Measurements from ENCODE around the gene KRT85.

KRT85 gene

DNA sequence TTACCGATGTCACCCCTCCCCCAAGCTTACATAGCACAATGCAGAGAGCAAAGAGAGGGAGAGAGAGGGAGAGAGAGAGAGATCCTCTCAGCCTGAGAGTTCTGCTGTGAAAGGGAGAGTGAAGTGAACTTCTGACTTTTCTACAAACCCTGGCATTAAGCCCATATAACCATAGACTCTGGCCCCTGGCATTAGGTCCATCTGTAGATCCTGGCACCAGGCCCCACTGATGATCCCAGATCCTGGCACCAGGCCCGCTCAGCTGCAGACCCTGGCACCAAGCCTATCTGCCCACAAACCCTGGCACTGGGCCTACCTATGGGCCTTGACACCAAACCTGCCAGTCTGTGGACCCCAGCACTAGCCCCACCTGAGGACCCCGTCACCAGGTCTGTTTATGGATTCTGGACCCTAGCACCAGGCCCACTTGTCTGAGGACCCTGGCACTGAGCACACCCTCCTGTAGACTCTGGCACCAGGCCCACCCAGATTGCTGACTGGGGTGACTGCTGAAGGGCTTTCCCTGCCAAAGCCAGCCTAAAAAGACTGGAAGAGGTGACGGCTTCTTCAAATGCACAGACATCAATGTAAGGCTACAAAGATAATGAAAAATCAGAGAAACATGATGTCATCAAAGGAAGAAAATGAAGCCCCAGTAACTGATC lies 31.6 kb downstream of the KRT85 start:
- H3K27ac ChIP-seq (ENCODE audit: low read depth, low read length), result no peak overlapping the region
- DNase-seq, result no peak
- no peak overlapping the region for H2AK5ac ChIP-seq (ENCODE audit: low read length)
- no peak overlapping the region for H4K8ac ChIP-seq (ENCODE audit: low read depth, low read length)
- no peaks in the 10 kb centered on the region for H3K79me2 ChIP-seq (ENCODE audit: control insufficient read depth, insufficient read depth, low read length, poor library complexity)
- H3K79me1 ChIP-seq (ENCODE audit: low read length), result no peaks in the 10 kb centered on the region
- H3K9ac ChIP-seq (ENCODE audit: low read length), result no peak overlapping the region
- no peak overlapping the region for H3K4ac ChIP-seq (ENCODE audit: low read depth, low read length)
- H3K4me2 ChIP-seq (ENCODE audit: low read length), result no peak overlapping the region
- peaks cover 3% of the 10 kb centered on the region for H3K9me3 ChIP-seq (ENCODE audit: insufficient read depth, low read depth, low read length)
- no peak overlapping the region for H2AFZ ChIP-seq (ENCODE audit: insufficient read depth, low read length, poor library complexity)
- H3K4me3 ChIP-seq (ENCODE audit: low read depth, low read length), result no peak overlapping the region
- H3K36me3 ChIP-seq (ENCODE audit: control insufficient read depth in 1 of 2, insufficient read depth in 2 of 2, low read length in 2 of 2), result no peaks in the 10 kb centered on the region
- no peak overlapping the region for H4K12ac ChIP-seq (ENCODE audit: low read depth, low read length)
- no peak overlapping the region for H4K91ac ChIP-seq (ENCODE audit: low read depth, low read length)
- no CpG with 5 or more reads among the region's 4 CpGs for WGBS (ENCODE audit: extremely low coverage, insufficient coverage, insufficient read length)
- H3K14ac ChIP-seq (ENCODE audit: low read length), result no peak overlapping the region
- H3K23ac ChIP-seq (ENCODE audit: low read length), result no peak overlapping the region
- H3K4me1 ChIP-seq (ENCODE audit: control insufficient read depth in 1 of 2, insufficient read depth in 2 of 2, low read length in 2 of 2), result peaks cover 3 to 4% of the 10 kb centered on the region in 2 experiments
- no peaks in the 10 kb centered on the region for H3K27me3 ChIP-seq (ENCODE audit: insufficient read depth, low read length)
- no peak overlapping the region for H3K18ac ChIP-seq (ENCODE audit: low read length)
- no peak overlapping the region for H2BK120ac ChIP-seq (ENCODE audit: insufficient read depth, low read length, poor library complexity)
- no peak overlapping the region for H2BK12ac ChIP-seq (ENCODE audit: low read length)
- H2BK5ac ChIP-seq (ENCODE audit: low read depth, low read length, poor library complexity), result no peak overlapping the region

DNA sequence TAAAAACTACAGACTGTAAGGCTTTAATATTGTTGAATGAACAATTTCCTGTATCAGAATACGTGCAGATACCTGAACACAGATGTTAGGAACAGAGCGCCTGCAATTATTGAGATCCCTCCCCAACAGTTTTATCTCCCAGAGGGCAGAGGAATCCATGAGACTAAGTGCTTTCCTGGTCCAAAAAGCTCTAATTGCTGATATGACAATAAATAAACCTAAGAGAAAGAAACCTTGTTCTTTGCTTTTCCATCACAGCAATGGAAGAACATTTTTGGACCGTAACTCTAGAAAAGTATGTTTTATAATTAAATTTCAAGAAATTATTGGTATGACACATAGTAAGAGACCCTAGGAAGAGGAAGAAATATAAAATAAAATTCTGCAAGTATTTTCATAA lies 33.1 kb downstream of the KRT85 start:
- DNase-seq, result no peak
- Histone ChIP-seq H3K4me1 (ENCODE audit: control insufficient read depth in 1 of 2, insufficient read depth in 2 of 2, low read length in 2 of 2) (peaks cover 3 to 4% of the 10 kb centered on the region in 2 experiments), H3K79me2 (ENCODE audit: control insufficient read depth, insufficient read depth, low read length, poor library complexity) (no peaks in the 10 kb centered on the region), H3K4ac (ENCODE audit: low read depth, low read length) (no peak overlapping the region), H2BK5ac (ENCODE audit: low read depth, low read length, poor library complexity) (no peak overlapping the region), H3K36me3 (ENCODE audit: control insufficient read depth in 1 of 2, insufficient read depth in 2 of 2, low read length in 2 of 2) (no peaks in the 10 kb centered on the region), H3K9me3 (ENCODE audit: insufficient read depth, low read depth, low read length) (peaks cover 3% of the 10 kb centered on the region), H3K14ac (ENCODE audit: low read length) (no peak overlapping the region), H3K79me1 (ENCODE audit: low read length) (no peaks in the 10 kb centered on the region), H3K9ac (ENCODE audit: low read length) (no peak overlapping the region), H4K8ac (ENCODE audit: low read depth, low read length) (no peak overlapping the region), H3K4me3 (ENCODE audit: low read depth, low read length) (no peak overlapping the region), H3K23ac (ENCODE audit: low read length) (no peak overlapping the region), H2BK12ac (ENCODE audit: low read length) (no peak overlapping the region), H2AK5ac (ENCODE audit: low read length) (no peak overlapping the region), H3K27me3 (ENCODE audit: insufficient read depth, low read length) (no peaks in the 10 kb centered on the region), H2BK120ac (ENCODE audit: insufficient read depth, low read length, poor library complexity) (no peak overlapping the region), H3K4me2 (ENCODE audit: low read length) (no peak overlapping the region), H4K91ac (ENCODE audit: low read depth, low read length) (no peak overlapping the region), H4K12ac (ENCODE audit: low read depth, low read length) (no peak overlapping the region), H3K18ac (ENCODE audit: low read length) (no peak overlapping the region), H2AFZ (ENCODE audit: insufficient read depth, low read length, poor library complexity) (no peak overlapping the region), H3K27ac (ENCODE audit: low read depth, low read length) (no peak overlapping the region)
- no CpG with 5 or more reads among the region's 3 CpGs for WGBS (ENCODE audit: extremely low coverage, insufficient coverage, insufficient read length)

DNA sequence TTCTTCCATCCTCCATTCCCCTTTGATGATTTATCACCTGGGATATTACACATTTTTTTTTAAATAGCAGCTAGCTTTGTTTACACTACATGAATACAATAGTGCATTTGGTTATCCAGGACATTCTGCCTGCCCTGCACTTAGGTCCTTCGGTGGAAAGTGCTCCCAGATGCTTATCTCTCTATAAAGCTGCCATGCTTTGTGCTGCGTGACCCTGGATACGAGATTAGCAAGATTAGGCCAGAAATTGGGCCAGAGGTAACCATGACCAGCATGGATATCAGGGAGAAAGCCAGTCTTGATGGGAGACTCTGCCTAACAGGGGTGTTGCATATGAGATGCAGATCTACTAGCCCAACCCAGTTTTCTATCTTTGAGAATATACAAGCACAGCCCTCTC lies 34.0 kb downstream of the KRT85 start:
- peaks cover 3% of the 10 kb centered on the region for H3K9me3 ChIP-seq (ENCODE audit: insufficient read depth, low read depth, low read length)
- H4K8ac ChIP-seq (ENCODE audit: low read depth, low read length), result no peak overlapping the region
- no peak overlapping the region for H3K4me3 ChIP-seq (ENCODE audit: low read depth, low read length)
- H3K18ac ChIP-seq (ENCODE audit: low read length), result no peak overlapping the region
- no peak overlapping the region for H3K4me2 ChIP-seq (ENCODE audit: low read length)
- H3K14ac ChIP-seq (ENCODE audit: low read length), result no peak overlapping the region
- H3K79me1 ChIP-seq (ENCODE audit: low read length), result no peaks in the 10 kb centered on the region
- no peak overlapping the region for H2BK12ac ChIP-seq (ENCODE audit: low read length)
- H2AK5ac ChIP-seq (ENCODE audit: low read length), result no peak overlapping the region
- H2BK120ac ChIP-seq (ENCODE audit: insufficient read depth, low read length, poor library complexity), result no peak overlapping the region
- no peak overlapping the region for H4K12ac ChIP-seq (ENCODE audit: low read depth, low read length)
- no peak overlapping the region for H3K27ac ChIP-seq (ENCODE audit: low read depth, low read length)
- no peak overlapping the region for H3K23ac ChIP-seq (ENCODE audit: low read length)
- no peak for DNase-seq
- no peak overlapping the region for H3K4ac ChIP-seq (ENCODE audit: low read depth, low read length)
- peaks cover 3 to 4% of the 10 kb centered on the region in 2 experiments for H3K4me1 ChIP-seq (ENCODE audit: control insufficient read depth in 1 of 2, insufficient read depth in 2 of 2, low read length in 2 of 2)
- no peaks in the 10 kb centered on the region for H3K36me3 ChIP-seq (ENCODE audit: control insufficient read depth in 1 of 2, insufficient read depth in 2 of 2, low read length in 2 of 2)
- no peaks in the 10 kb centered on the region for H3K79me2 ChIP-seq (ENCODE audit: control insufficient read depth, insufficient read depth, low read length, poor library complexity)
- no peak overlapping the region for H4K91ac ChIP-seq (ENCODE audit: low read depth, low read length)
- no peaks in the 10 kb centered on the region for H3K27me3 ChIP-seq (ENCODE audit: insufficient read depth, low read length)
- H2BK5ac ChIP-seq (ENCODE audit: low read depth, low read length, poor library complexity), result no peak overlapping the region
- H2AFZ ChIP-seq (ENCODE audit: insufficient read depth, low read length, poor library complexity), result no peak overlapping the region
- peak overlapping the region; percentile 59 for H3K9ac ChIP-seq (ENCODE audit: low read length)
- no CpG with 5 or more reads among the region's 3 CpGs for WGBS (ENCODE audit: extremely low coverage, insufficient coverage, insufficient read length)

DNA sequence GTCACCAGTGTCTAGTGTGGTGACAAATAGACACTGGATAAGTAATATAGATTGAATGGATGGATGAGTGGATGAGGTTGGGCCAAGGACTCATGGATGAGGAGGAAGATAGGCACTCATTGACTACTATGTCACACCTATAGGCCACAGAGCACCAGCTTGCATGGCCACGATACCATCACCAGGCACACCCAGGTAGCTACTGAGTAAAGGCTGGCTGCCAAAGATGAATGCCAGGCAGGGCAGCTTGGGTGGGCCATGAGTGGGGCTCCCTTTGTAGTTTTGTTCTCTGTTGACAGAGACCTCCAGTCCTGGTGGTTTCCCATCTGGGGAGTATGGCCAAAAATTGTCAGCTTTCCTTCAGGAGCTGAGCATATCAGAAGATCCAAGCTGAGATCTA lies 34.9 kb downstream of the KRT85 start:
- Histone ChIP-seq H3K79me1 (ENCODE audit: low read length) (no peaks in the 10 kb centered on the region), H2BK120ac (ENCODE audit: insufficient read depth, low read length, poor library complexity) (no peak overlapping the region), H3K27me3 (ENCODE audit: insufficient read depth, low read length) (no peaks in the 10 kb centered on the region), H3K9ac (ENCODE audit: low read length) (no peak overlapping the region), H3K9me3 (ENCODE audit: insufficient read depth, low read depth, low read length) (peaks cover 3% of the 10 kb centered on the region), H3K79me2 (ENCODE audit: control insufficient read depth, insufficient read depth, low read length, poor library complexity) (no peaks in the 10 kb centered on the region), H4K8ac (ENCODE audit: low read depth, low read length) (no peak overlapping the region), H2AFZ (ENCODE audit: insufficient read depth, low read length, poor library complexity) (no peak overlapping the region), H3K4me1 (ENCODE audit: control insufficient read depth in 1 of 2, insufficient read depth in 2 of 2, low read length in 2 of 2) (peaks cover 0 to 4% of the 10 kb centered on the region in 2 experiments), H2BK5ac (ENCODE audit: low read depth, low read length, poor library complexity) (no peak overlapping the region), H2AK5ac (ENCODE audit: low read length) (no peak overlapping the region), H3K4ac (ENCODE audit: low read depth, low read length) (no peak overlapping the region), H4K91ac (ENCODE audit: low read depth, low read length) (no peak overlapping the region), H3K27ac (ENCODE audit: low read depth, low read length) (no peak overlapping the region), H3K18ac (ENCODE audit: low read length) (no peak overlapping the region), H3K23ac (ENCODE audit: low read length) (no peak overlapping the region), H3K14ac (ENCODE audit: low read length) (no peak overlapping the region), H3K4me3 (ENCODE audit: low read depth, low read length) (no peak overlapping the region), H2BK12ac (ENCODE audit: low read length) (no peak overlapping the region), H4K12ac (ENCODE audit: low read depth, low read length) (no peak overlapping the region), H3K4me2 (ENCODE audit: low read length) (no peak overlapping the region), H3K36me3 (ENCODE audit: control insufficient read depth in 1 of 2, insufficient read depth in 2 of 2, low read length in 2 of 2) (no peaks in the 10 kb centered on the region)
- no peak for DNase-seq
- no CpG with 5 or more reads among the region's 1 CpG for WGBS (ENCODE audit: extremely low coverage, insufficient coverage, insufficient read length)

All from trophoblast cell (in vitro differentiated cells and primary cell).